Suprapubic skin (tissue), 4 donors: Measurements from ENCODE around the gene CCM2. TPM values are rescaled to one million over a fixed set of nuclear protein-coding genes. Genes with fewer than 3 reads are reported as not detected.

Experiments
- DNase-seq, 2 donors: peaks; one replicate each; pipeline ENCODE4 v3.0.0-alpha.2; 2019; ENCODE audit warnings: low spot score in 2 of 2
- H3K27ac ChIP-seq: fragments of 200-600 bp; sonication (generic); one replicate; pipeline ENCODE4 v1.5.1; 2019
- H3K27me3 ChIP-seq: fragments of 200-600 bp; sonication (generic); one replicate; pipeline ENCODE4 v1.5.1; 2019
- H3K36me3 ChIP-seq: fragments of 200-600 bp; sonication (generic); one replicate; pipeline ENCODE4 v1.5.1; 2019
- H3K4me1 ChIP-seq: fragments of 200-600 bp; sonication (generic); one replicate; pipeline ENCODE4 v1.5.1; 2019
- H3K4me3 ChIP-seq: fragments of 200-600 bp; sonication (generic); one replicate; pipeline ENCODE4 v1.5.1; 2019; ENCODE audit warnings: mild to moderate bottlenecking
- H3K9me3 ChIP-seq: fragments of 200-600 bp; sonication (generic); one replicate; pipeline ENCODE4 v1.5.1; 2019
- EP300 ChIP-seq: sonication (generic); formaldehyde crosslinking; IDR thresholded peaks from one replicate; pipeline ENCODE4 v1.6.1; 2017; ENCODE audit warnings: antibody characterized with exemption
- POLR2A ChIP-seq, 2 donors: fragments of 450-650 bp; IDR thresholded peaks; one replicate each; pipeline ENCODE4 v1.6.1; 2017; ENCODE audit warnings: antibody characterized with exemption in 2 of 2, mild to moderate bottlenecking in 2 of 2, moderate library complexity in 2 of 2
- POLR2AphosphoS5 ChIP-seq, 3 donors: sonication (generic); formaldehyde crosslinking; IDR thresholded peaks; one replicate each; pipeline ENCODE4 v1.6.1; 2017; ENCODE audit warnings: antibody characterized with exemption in 3 of 3
- WGBS: methylation state at CpG from one replicate; pipeline ENCODE4 v1.1.5; 2018; 5-methylcytosine and 5-hydroxymethylcytosine counted together
- total RNA-seq, 4 donors: library from RNA; depleted of rRNA; stranded (reverse); fragments of >200 nt; gene quantifications; one replicate each; pipeline ENCODE4 v1.1.0, GENCODE V29; 2016
- TF ChIP-seq, protein P1 (sequence below), 2 donors: fragments of 200-600 bp in 1 of 2; fragments of 450-650 bp in 1 of 2; sonication (generic) in 1 of 2; IDR thresholded peaks; one replicate each; pipeline ENCODE4 v1.5.1; 2016 to 2019; ENCODE audit warnings: antibody characterized with exemption in 2 of 2, mild to moderate bottlenecking in 1 of 2, moderate library complexity in 1 of 2

The CCM2 gene
- total RNA-seq, 4 donors from 2014 or later = 34.3 to 42.3 (median 35.9) TPM

DNA sequence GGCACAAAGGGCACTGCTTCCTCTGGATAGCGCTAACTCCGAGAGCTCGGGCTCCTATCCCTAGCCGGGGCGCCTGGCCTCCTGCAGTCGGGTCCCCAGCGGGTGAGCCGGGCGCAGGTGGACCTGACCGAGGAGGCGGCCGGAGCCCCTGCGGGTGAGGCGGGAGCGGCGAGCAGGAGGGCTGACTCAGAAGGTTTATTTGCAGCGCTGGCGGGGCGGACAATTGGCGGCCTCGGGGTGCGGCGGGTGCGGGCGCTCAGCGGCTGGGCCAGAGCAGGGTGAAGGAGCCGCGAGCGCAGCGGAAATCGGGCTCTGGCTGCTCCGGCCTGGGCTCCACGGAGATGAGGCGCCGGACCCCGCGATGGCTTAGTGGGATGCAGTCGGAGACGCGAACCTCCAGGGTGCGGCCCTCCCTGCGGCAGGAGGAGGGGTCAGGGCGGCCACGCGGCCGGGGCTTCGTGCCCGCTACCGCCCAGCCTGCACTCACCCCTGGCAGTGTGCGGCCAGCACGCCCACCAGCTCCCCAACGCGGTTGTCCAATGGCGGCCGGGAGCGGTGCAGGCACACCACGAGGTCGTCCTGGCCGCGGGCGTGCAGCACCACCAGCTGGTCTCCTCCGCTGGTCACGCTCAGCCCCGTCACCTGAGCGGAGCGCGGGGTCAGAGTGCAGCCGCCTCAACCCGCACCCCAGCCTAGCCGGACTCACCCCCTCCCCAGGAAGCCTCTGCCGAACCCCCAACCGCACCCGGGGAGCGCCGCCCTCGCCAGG is 37.3 kb upstream of the CCM2 start:
- WGBS = 9% methylated on average over 9 of the region's 76 CpGs
- H3K36me3 ChIP-seq = no peaks in the 10 kb centered on the region
- H3K4me3 ChIP-seq = peak overlapping the region; percentile 52
- no peak overlapping the region for H3K27ac ChIP-seq
- TF ChIP-seq POLR2A (IDR thresholded peaks at IDR 0.05) (no peak), EP300 (no peak), POLR2AphosphoS5 (IDR thresholded peaks at IDR 0.05) (no peak)
- TF ChIP-seq, protein P1, sequence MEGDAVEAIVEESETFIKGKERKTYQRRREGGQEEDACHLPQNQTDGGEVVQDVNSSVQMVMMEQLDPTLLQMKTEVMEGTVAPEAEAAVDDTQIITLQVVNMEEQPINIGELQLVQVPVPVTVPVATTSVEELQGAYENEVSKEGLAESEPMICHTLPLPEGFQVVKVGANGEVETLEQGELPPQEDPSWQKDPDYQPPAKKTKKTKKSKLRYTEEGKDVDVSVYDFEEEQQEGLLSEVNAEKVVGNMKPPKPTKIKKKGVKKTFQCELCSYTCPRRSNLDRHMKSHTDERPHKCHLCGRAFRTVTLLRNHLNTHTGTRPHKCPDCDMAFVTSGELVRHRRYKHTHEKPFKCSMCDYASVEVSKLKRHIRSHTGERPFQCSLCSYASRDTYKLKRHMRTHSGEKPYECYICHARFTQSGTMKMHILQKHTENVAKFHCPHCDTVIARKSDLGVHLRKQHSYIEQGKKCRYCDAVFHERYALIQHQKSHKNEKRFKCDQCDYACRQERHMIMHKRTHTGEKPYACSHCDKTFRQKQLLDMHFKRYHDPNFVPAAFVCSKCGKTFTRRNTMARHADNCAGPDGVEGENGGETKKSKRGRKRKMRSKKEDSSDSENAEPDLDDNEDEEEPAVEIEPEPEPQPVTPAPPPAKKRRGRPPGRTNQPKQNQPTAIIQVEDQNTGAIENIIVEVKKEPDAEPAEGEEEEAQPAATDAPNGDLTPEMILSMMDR (IDR thresholded peaks at IDR 0.05) = no peak
- H3K27me3 ChIP-seq = no peaks in the 10 kb centered on the region
- H3K4me1 ChIP-seq = peaks cover 10% of the 10 kb centered on the region
- DNase-seq = peak; percentile 66 to 79
- H3K9me3 ChIP-seq = no peaks in the 10 kb centered on the region

DNA sequence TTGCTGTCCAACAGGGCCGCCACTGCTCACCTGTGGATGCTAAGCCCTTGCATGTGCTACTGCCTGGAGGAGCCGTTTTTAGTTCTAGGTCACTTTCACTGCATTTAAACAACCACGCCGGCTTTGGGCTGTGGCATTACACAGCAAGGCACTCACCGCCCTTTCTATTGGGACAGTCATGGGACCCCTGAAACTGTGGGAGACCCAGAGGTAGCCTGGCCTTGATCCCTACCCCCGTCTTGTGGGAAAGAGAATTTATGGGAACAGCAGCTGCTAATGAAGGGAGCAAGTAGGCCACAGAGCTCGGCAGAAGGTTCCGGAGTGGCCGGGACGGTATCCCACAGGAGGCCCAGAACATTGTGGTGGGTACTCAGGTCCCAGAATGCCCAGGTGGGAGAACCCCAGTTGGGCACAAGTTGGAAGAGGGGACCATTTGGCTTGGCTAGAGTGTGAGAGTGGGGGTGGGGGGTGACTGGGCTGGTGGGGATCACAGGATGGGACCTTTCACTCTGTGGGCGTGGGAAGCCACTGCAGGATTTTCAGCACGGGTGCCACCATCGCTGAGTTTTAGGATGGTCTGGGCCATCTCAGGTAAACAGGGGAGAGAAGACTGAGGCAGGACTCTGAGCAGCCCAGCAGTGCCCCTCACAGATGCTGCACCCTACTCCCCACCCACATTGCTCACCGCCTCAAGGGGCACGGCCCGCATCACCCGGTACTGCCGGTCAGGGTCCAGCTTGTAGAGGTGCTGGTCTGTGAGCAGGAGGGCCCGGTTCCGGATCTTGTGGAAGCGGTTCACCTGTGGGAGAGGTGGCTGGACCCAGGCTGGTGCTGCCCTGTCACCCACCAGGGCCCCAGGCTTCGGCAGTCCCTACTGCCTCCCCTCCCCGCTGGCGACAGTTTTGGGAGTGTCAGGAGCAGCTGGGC is 36.4 kb upstream of the CCM2 start:
- DNase-seq = peak; percentile 64 to 70
- no peak overlapping the region for H3K27ac ChIP-seq
- no peaks in the 10 kb centered on the region for H3K36me3 ChIP-seq
- 87% methylated on average over 10 of the region's 24 CpGs for WGBS
- TF ChIP-seq POLR2A (IDR thresholded peaks at IDR 0.05) (no peak), EP300 (no peak), POLR2AphosphoS5 (IDR thresholded peaks at IDR 0.05) (no peak)
- TF ChIP-seq, protein P1 (IDR thresholded peaks at IDR 0.05) = no peak
- peak overlapping the region; percentile 52 for H3K4me3 ChIP-seq
- H3K27me3 ChIP-seq = no peaks in the 10 kb centered on the region
- H3K4me1 ChIP-seq = peaks cover 10% of the 10 kb centered on the region
- no peaks in the 10 kb centered on the region for H3K9me3 ChIP-seq

GRCh38 chr7:44964384-44964830 is 35.6 kb upstream of the CCM2 start:
- Histone ChIP-seq H3K9me3 (no peaks in the 10 kb centered on the region), H3K4me3 (no peak overlapping the region), H3K27me3 (no peaks in the 10 kb centered on the region), H3K4me1 (peaks cover 10% of the 10 kb centered on the region), H3K27ac (no peak overlapping the region), H3K36me3 (no peaks in the 10 kb centered on the region)
- TF ChIP-seq POLR2A (IDR thresholded peaks at IDR 0.05) (no peak), POLR2AphosphoS5 (IDR thresholded peaks at IDR 0.05) (no peak), EP300 (no peak)
- TF ChIP-seq, protein P1 (IDR thresholded peaks at IDR 0.05) = no peak
- 80% methylated on average over 2 of the region's 7 CpGs for WGBS
- peak in 1 of 2 donors; percentile 58 for DNase-seq

DNA sequence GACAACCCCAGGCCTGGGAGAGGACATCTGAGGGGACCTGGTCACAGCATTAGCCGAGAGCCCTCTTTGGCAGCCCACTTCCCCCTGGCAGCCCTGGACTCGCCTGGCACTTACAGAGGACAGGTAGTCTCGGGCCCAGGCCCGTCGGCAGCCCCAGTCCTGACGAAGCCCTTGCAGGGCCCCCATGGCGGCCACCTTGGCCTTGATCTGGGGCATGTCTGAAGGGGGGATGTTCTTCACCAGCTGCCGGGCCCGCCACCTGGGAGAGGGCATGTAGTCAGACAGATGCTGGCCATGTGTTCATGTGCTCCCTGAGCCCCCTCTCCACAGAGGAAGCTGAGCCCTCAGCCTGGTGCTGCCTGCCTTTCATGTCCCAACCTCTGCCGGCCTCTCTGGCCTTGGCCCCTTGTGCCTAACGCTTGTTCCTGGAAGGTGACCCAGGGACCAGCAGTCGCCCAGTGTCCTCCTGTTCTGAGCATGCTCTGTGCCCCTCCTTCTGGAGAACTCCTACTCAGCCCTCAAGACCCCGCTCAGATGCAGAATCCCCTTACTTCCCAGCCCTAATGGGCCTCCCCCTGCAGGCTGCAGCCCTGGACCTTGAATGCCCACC is 35.1 kb upstream of the CCM2 start:
- TF ChIP-seq EP300 = no peak
- TF ChIP-seq, protein P1 (IDR thresholded peaks at IDR 0.05) = no peak
- no peak for TF ChIP-seq POLR2A (IDR thresholded peaks at IDR 0.05)
- no peak for TF ChIP-seq POLR2AphosphoS5 (IDR thresholded peaks at IDR 0.05)
- peaks cover 10% of the 10 kb centered on the region for H3K4me1 ChIP-seq
- no peaks in the 10 kb centered on the region for H3K36me3 ChIP-seq
- no peaks in the 10 kb centered on the region for H3K9me3 ChIP-seq
- WGBS = 91% methylated on average over 8 of the region's 13 CpGs
- no peak overlapping the region for H3K27ac ChIP-seq
- no peaks in the 10 kb centered on the region for H3K27me3 ChIP-seq
- peak; percentile 40 to 74 for DNase-seq
- H3K4me3 ChIP-seq = no peak overlapping the region
